HCT116 (cell line): ENCODE data around the gene PAQR4. TPM values are rescaled to one million over a fixed set of nuclear protein-coding genes. Genes with fewer than 3 reads are reported as not detected.

ENCODE experiments used
- ATAC-seq: fragments of 200-7000 bp; cut with Tn5 transposase; 2 replicates; pipeline ENCODE4 v1.9.1; 2020; ENCODE audit warnings: mild to moderate bottlenecking, moderate library complexity
- BruUV-seq: library from RNA; stranded (reverse); fragments of 400-500 nt; replicated peaks from 2 replicates; lab custom pipeline; 2021; lab: Mats Ljungman, UMichigan
- CTCF ChIA-PET: fragments of 300-600 bp; sonication (Branson Sonifier 250); formaldehyde crosslinking; loops from one replicate; lab custom pipeline; 2021; ENCODE audit warnings: antibody characterized with exemption; lab: Charles Lee
- POLR2A ChIA-PET: fragments of 300-600, 350-600 bp; sonication (Branson Sonifier 250); formaldehyde crosslinking; loops from one replicate; lab custom pipeline; 2021; ENCODE audit warnings: antibody characterized with exemption; lab: Charles Lee
- RAD21 ChIA-PET, 2 experiments: fragments of 300-600 bp; sonication (Branson Sonifier 250); formaldehyde crosslinking; loops; one replicate each; lab custom pipeline; 2023; ENCODE audit warnings: low total read pairs in 2 of 2; ENCODE audit not compliant: uncharacterized antibody in 2 of 2, unreplicated experiment in 2 of 2, low non-redundant PET in 1 of 2; lab: Charles Lee
- DNase-seq: peaks from one replicate; pipeline ENCODE4 v3.0.0-alpha.2; 2010; ENCODE audit warnings: low read depth, low spot score
- H2AFZ ChIP-seq: fragments of 200-600 bp; shearing (Covaris generic), sonication (generic); 2 replicates; pipeline ENCODE4 v1.6.1; 2017; ENCODE audit warnings: low read depth, mixed run types, mixed read lengths, antibody characterized with exemption, low read length; ENCODE audit not compliant: poor library complexity, severe bottlenecking
- H3K27ac ChIP-seq: 2 replicates; pipeline ENCODE4 v1.5.1; 2012; ENCODE audit warnings: low read depth, low read length
- H3K27me3 ChIP-seq: fragments of 200-600 bp; sonication (generic); 2 replicates; pipeline ENCODE4 v1.6.1; 2016; ENCODE audit warnings: mixed run types, low read length, mixed read lengths; ENCODE audit not compliant: insufficient read depth
- H3K36me3 ChIP-seq, 2 experiments: fragments of 200-500 bp in 1 of 2; fragments of 200-600 bp in 1 of 2; sonication (Bioruptor generic) in 1 of 2; sonication (generic) in 1 of 2; 2 replicates each; pipeline versions ENCODE4 v1.5.1 to v1.6.1; 2014 to 2016; ENCODE audit warnings: low read length in 2 of 2, inconsistent platforms in 1 of 2, mixed read lengths in 1 of 2, mixed run types in 1 of 2; ENCODE audit not compliant: insufficient read depth in 2 of 2, control insufficient read depth in 1 of 2
- H3K4me1 ChIP-seq, 2 experiments: fragments of 200-600 bp in 1 of 2; sonication (generic) in 1 of 2; 2 replicates each; pipeline versions ENCODE4 v1.5.1 to v1.6.1; 2012 to 2017; ENCODE audit warnings: low read length in 2 of 2, inconsistent platforms in 1 of 2, mild to moderate bottlenecking in 1 of 2, mixed read lengths in 1 of 2, mixed run types in 1 of 2, moderate library complexity in 1 of 2; ENCODE audit not compliant: insufficient read depth in 2 of 2, control insufficient read depth in 1 of 2
- H3K4me2 ChIP-seq: fragments of 200-600 bp; sonication (generic); 2 replicates; pipeline ENCODE4 v1.6.1; 2017; ENCODE audit warnings: mixed run types, low read length, mixed read lengths
- H3K4me3 ChIP-seq, 2 experiments: fragments of 200-600 bp in 1 of 2; sonication (generic) in 1 of 2; replicated peaks in 1 of 2; 2 replicates each; pipeline ENCODE4 v1.5.1; 2011 to 2016; ENCODE audit warnings: low read length in 2 of 2, control low read depth in 1 of 2, low read depth in 1 of 2, mild to moderate bottlenecking in 1 of 2, mixed read lengths in 1 of 2, mixed run types in 1 of 2
- H3K79me2 ChIP-seq: fragments of 200-600 bp; sonication (generic); 2 replicates; pipeline ENCODE4 v1.6.1; 2017; ENCODE audit warnings: mild to moderate bottlenecking, mixed run types, low read length, moderate library complexity, mixed read lengths; ENCODE audit not compliant: insufficient read depth
- H3K9ac ChIP-seq: fragments of 200-600 bp; sonication (generic); 2 replicates; pipeline ENCODE4 v1.6.1; 2016; ENCODE audit warnings: low read length, mixed read lengths
- H3K9me2 ChIP-seq: fragments of 200-600 bp; sonication (generic), shearing (Covaris generic); 2 replicates; pipeline ENCODE4 v1.6.1; 2017; ENCODE audit warnings: mixed run types, mild to moderate bottlenecking, moderate library complexity; ENCODE audit not compliant: insufficient read depth
- H3K9me3 ChIP-seq, 2 experiments: fragments of 200-500 bp in 1 of 2; fragments of 200-600 bp in 1 of 2; sonication (Bioruptor generic) in 1 of 2; sonication (generic) in 1 of 2; 2 replicates each; pipeline ENCODE4 v1.6.1; 2014 to 2017; ENCODE audit warnings: low read length in 2 of 2, mixed read lengths in 2 of 2, inconsistent platforms in 1 of 2, low read depth in 1 of 2, mild to moderate bottlenecking in 1 of 2, mixed run types in 1 of 2, moderate library complexity in 1 of 2; ENCODE audit not compliant: control insufficient read depth in 1 of 2, insufficient read depth in 1 of 2
- H4K20me1 ChIP-seq: fragments of 200-600 bp; sonication (generic), shearing (Covaris generic); 2 replicates; pipeline ENCODE4 v1.6.1; 2017; ENCODE audit warnings: mixed run types, mild to moderate bottlenecking, moderate library complexity; ENCODE audit not compliant: insufficient read depth
- CEBPB ChIP-seq: IDR thresholded peaks from 2 replicates; pipeline ENCODE4 v1.6.1; 2012; ENCODE audit warnings: low read depth
- EGR1 ChIP-seq: IDR thresholded peaks from 2 replicates; pipeline ENCODE4 v1.6.1; 2012; ENCODE audit warnings: low read depth
- FOSL1 ChIP-seq: IDR thresholded peaks from 2 replicates; pipeline ENCODE4 v1.6.1; 2012; ENCODE audit warnings: low read depth
- JUND ChIP-seq: IDR thresholded peaks from 2 replicates; pipeline ENCODE4 v1.6.1; 2012
- POLR2AphosphoS5 ChIP-seq: IDR thresholded peaks from 2 replicates; pipeline ENCODE4 v1.6.1; 2011; ENCODE audit warnings: mild to moderate bottlenecking, low read depth, low read length, moderate library complexity
- RAD21 ChIP-seq: IDR thresholded peaks from 2 replicates; pipeline ENCODE4 v1.6.1; 2012; ENCODE audit warnings: low read depth, mild to moderate bottlenecking
- YY1 ChIP-seq: IDR thresholded peaks from 2 replicates; pipeline ENCODE4 v1.6.1; 2011; ENCODE audit warnings: low read length, low read depth, moderate library complexity, mild to moderate bottlenecking; ENCODE audit not compliant: insufficient replicate concordance; ENCODE audit errors: extremely low read depth
- ZFX ChIP-seq: fragments of 450-650 bp; IDR thresholded peaks from 2 replicates; pipeline ENCODE4 v1.6.1; 2017
- intact Hi-C: fragments of 100-400 bp; cut with micrococcal nuclease; formaldehyde crosslinking; loops from 2 replicates; pipeline ENCODE4 v1.10.0; 2022
- total RNA-seq: library from RNA; stranded (reverse); gene quantifications from one replicate; pipeline ENCODE4 v1.2.1, GENCODE V29; 2021; ENCODE audit not compliant: unreplicated experiment
- TF ChIP-seq, protein P1 (sequence below), 3 experiments: fragments of 200-600 bp in 1 of 3; sonication (generic) in 1 of 3; IDR thresholded peaks in 2 of 3; conservative IDR thresholded peaks in 1 of 3; 2 replicates each; pipeline ENCODE4 v1.5.1; 2012 to 2017; ENCODE audit warnings: low read depth in 2 of 3, low read length in 2 of 3, antibody characterized with exemption in 1 of 3, borderline replicate concordance in 1 of 3, control low read depth in 1 of 3, mild to moderate bottlenecking in 1 of 3, mixed read lengths in 1 of 3, mixed run types in 1 of 3, moderate library complexity in 1 of 3; ENCODE audit not compliant: insufficient read depth in 1 of 3

The PAQR4 gene
- total RNA-seq, 1 experiment from 2014 or later: 45.6 TPM

GRCh38 chr16:2926650-2926999 is 42.5 kb upstream of the PAQR4 start:
- POLR2A ChIA-PET: interaction anchor here (1.0 to 1.2 kb wide), 2 partner anchors 21 to 43 kb away, joined by 3 to 5 read pairs; partner anchors contain the start of gene FLYWCH2
- H3K27me3 ChIP-seq: no peaks in the 10 kb centered on the region
- no peak overlapping the region for H3K9ac ChIP-seq
- H4K20me1 ChIP-seq: no peaks in the 10 kb centered on the region
- RAD21 ChIA-PET: interaction anchor here in 1 of 2 experiments (1.2 kb wide), 1 partner anchor 88 kb away, joined by 5 read pairs; no protein-coding TSS in a partner anchor
- no peaks in the 10 kb centered on the region for H3K9me3 ChIP-seq
- peaks cover 17% of the 10 kb centered on the region; the same call in 1 of the 2 replicates for H3K79me2 ChIP-seq
- CTCF ChIA-PET: interaction anchor here (0.9 to 1.5 kb wide), 12 partner anchors 11 to 134 kb away, joined by 3 to 16 read pairs (median 7); partner anchors contain the start of genes FLYWCH1, FLYWCH2 and KREMEN2
- intact Hi-C loops: no loop called here
- no peak overlapping the region for H3K4me3 ChIP-seq
- no TSS peak for BruUV-seq
- H3K9me2 ChIP-seq: no peaks in the 10 kb centered on the region
- no peak for ATAC-seq
- TF ChIP-seq POLR2AphosphoS5 (no peak), YY1 (no peak), EGR1 (no peak), CEBPB (no peak), JUND (no peak), RAD21 (no peak), FOSL1 (no peak), ZFX (no peak)
- TF ChIP-seq, protein P1, sequence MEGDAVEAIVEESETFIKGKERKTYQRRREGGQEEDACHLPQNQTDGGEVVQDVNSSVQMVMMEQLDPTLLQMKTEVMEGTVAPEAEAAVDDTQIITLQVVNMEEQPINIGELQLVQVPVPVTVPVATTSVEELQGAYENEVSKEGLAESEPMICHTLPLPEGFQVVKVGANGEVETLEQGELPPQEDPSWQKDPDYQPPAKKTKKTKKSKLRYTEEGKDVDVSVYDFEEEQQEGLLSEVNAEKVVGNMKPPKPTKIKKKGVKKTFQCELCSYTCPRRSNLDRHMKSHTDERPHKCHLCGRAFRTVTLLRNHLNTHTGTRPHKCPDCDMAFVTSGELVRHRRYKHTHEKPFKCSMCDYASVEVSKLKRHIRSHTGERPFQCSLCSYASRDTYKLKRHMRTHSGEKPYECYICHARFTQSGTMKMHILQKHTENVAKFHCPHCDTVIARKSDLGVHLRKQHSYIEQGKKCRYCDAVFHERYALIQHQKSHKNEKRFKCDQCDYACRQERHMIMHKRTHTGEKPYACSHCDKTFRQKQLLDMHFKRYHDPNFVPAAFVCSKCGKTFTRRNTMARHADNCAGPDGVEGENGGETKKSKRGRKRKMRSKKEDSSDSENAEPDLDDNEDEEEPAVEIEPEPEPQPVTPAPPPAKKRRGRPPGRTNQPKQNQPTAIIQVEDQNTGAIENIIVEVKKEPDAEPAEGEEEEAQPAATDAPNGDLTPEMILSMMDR (IDR thresholded peaks at IDR 0.05 in 2 of 3, conservative IDR thresholded peaks at IDR 0.05 in 1 of 3; ENCODE audit: borderline replicate concordance in 1 of 3, insufficient read depth in 1 of 3, low read depth in 2 of 3, low read length in 2 of 3): no peak
- no peak overlapping the region for H3K27ac ChIP-seq
- H3K4me2 ChIP-seq: peak overlapping the region; percentile 39
- peaks cover 0 to 11% of the 10 kb centered on the region in 2 experiments; a peak in 3 of 4 replicates for H3K4me1 ChIP-seq
- no peak for DNase-seq
- peaks cover 0 to 2% of the 10 kb centered on the region in 2 experiments; a peak in 1 of 4 replicates for H3K36me3 ChIP-seq
- H2AFZ ChIP-seq: no peak overlapping the region
